ENCODE results near the gene KCTD2. TPM values are rescaled to one million over a fixed set of nuclear protein-coding genes. Genes with fewer than 3 reads are reported as not detected.

Gene KCTD2
- total and polyA plus RNA-seq, 9 donors: 25.0 to 66.8 (median 50.2) TPM

- intact Hi-C loops (cut with DNase I): no loop called here
- TF ChIP-seq CTCF (IDR thresholded peaks at IDR 0.05) (no peak), EP300 (IDR thresholded peaks at IDR 0.05) (no peak), POLR2A (IDR thresholded peaks at IDR 0.05) (no peak)
- WGBS, 3 donors: 54 to 56% (median 56%) methylated on average over 4 of the region's 4 CpGs
- Histone ChIP-seq H3K36me3 (no peaks in the 10 kb centered on the region), H3K9me3 (no peaks in the 10 kb centered on the region), H3K4me3 (no peak overlapping the region), H3K4me1 (ENCODE audit: insufficient read depth) (peaks cover 5% of the 10 kb centered on the region), H3K27ac (no peak overlapping the region), H3K27me3 (no peaks in the 10 kb centered on the region)
- no peak for DNase-seq
Observed at GRCh38 chr17:75075597-75076336, 28.7 kb downstream of the KCTD2 start.

DNA sequence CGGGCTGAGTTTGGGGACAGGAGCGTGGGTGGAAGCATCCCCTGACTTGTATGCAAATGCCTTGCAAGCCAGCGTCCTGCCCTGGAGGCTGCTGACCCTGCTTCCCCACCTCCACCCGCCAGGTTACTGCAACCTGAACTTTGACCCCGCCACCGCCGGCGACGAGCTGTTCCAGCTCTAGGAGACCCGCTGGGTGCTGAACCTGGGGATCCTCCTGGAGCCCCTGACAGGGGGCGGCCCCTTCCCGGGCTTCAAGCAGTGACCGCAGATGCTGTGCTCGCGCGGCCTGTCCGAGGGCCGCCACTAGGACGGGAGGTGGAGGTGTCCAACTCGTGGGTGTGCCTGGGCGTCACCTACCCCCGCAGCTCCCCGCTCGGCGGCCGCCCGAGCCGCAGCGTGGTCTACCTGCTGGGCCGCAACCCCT, 30.1 kb downstream of the KCTD2 start:
- TF ChIP-seq POLR2A (IDR thresholded peaks at IDR 0.05) (no peak), CTCF (IDR thresholded peaks at IDR 0.05) (no peak), EP300 (IDR thresholded peaks at IDR 0.05) (no peak)
- intact Hi-C loops (cut with DNase I): no loop called here

GRCh38 chr17:75077496-75078283, 30.7 kb downstream of the KCTD2 start:
- DNase-seq: peak; percentile 58 to 74 (median 62)
- no peaks in the 10 kb centered on the region for H3K36me3 ChIP-seq
- 6 to 11% (median 8%) methylated on average over 21 to 53 of the region's 53 CpGs for WGBS, 3 donors

More for the DNA sequence above, 30.1 kb downstream of the KCTD2 start:
- H3K27ac ChIP-seq: peak overlapping the region; percentile 20 to 44
- H3K4me3 ChIP-seq: peak overlapping the region; percentile 39
- H3K9me3 ChIP-seq: no peaks in the 10 kb centered on the region
- no peaks in the 10 kb centered on the region for H3K36me3 ChIP-seq
- H3K4me1 ChIP-seq (ENCODE audit: insufficient read depth): peaks cover 5% of the 10 kb centered on the region
- DNase-seq: peak in 1 of 5 donors; percentile 44
- 22 to 93% (median 23%) methylated on average over 4 to 30 of the region's 30 CpGs for WGBS, 3 donors
- H3K27me3 ChIP-seq: no peaks in the 10 kb centered on the region

More at GRCh38 chr17:75077496-75078283, 30.7 kb downstream of the KCTD2 start:
- Histone ChIP-seq H3K4me3 (peak overlapping the region; percentile 39), H3K9me3 (no peaks in the 10 kb centered on the region), H3K4me1 (ENCODE audit: insufficient read depth) (peaks cover 5% of the 10 kb centered on the region), H3K27ac (peak overlapping the region; percentile 20 to 44), H3K27me3 (no peaks in the 10 kb centered on the region)
- intact Hi-C loops (cut with DNase I): no loop called here
- TF ChIP-seq EP300 (IDR thresholded peaks at IDR 0.05) (no peak), POLR2A (IDR thresholded peaks at IDR 0.05) (no peak), CTCF (IDR thresholded peaks at IDR 0.05) (peak in 1 of 3 donors; percentile 7)
